ENCODE results near the gene POLA2.
"Not testable (repeated sequence)": the region's sequence is repeated elsewhere in the genome, so short reads cannot be mapped to it uniquely, and the experiment has no call there.

The POLA2 gene

GRCh38 chr11:65330544-65330943, 68.8 kb downstream of the POLA2 start:
- no peak for DNase-seq (ENCODE audit: low read depth)

- DNase-seq (ENCODE audit: low read depth), result not testable (repeated sequence)
These were observed 70.8 kb downstream of the POLA2 start for GRCh38 chr11:65332591-65332990.

GRCh38 chr11:65334696-65335295, 73.0 kb downstream of the POLA2 start:
- DNase-seq (ENCODE audit: low read depth), result no peak

GRCh38 chr11:65338676-65339075, 76.9 kb downstream of the POLA2 start:
- DNase-seq (ENCODE audit: low read depth), result no peak

GRCh38 chr11:65340226-65340625, 78.5 kb downstream of the POLA2 start:
- DNase-seq (ENCODE audit: low read depth), result no peak

- no peak for DNase-seq (ENCODE audit: low read depth)
These were observed 80.1 kb downstream of the POLA2 start for GRCh38 chr11:65341856-65342255.
